Endodermal cell (in vitro differentiated cells): Measurements from ENCODE around the gene ZNF577. TPM values are rescaled to one million over a fixed set of nuclear protein-coding genes. Genes with fewer than 3 reads are reported as not detected.

Experiments used
- DNase-seq: peaks from one replicate; pipeline ENCODE4 v3.0.0-alpha.2; 2017
- H3K27ac ChIP-seq: 2 replicates; pipeline ENCODE4 v1.5.1; 2013; ENCODE audit warnings: mild to moderate bottlenecking, low read depth, low read length, moderate library complexity
- H3K27me3 ChIP-seq: 2 replicates; pipeline ENCODE4 v1.6.1; 2013; ENCODE audit warnings: mild to moderate bottlenecking, low read length, moderate library complexity; ENCODE audit not compliant: insufficient read depth, control insufficient read depth, poor library complexity, severe bottlenecking
- H3K36me3 ChIP-seq: 2 replicates; pipeline ENCODE4 v1.7.0; 2013; ENCODE audit warnings: mild to moderate bottlenecking, low read length, moderate library complexity; ENCODE audit not compliant: control insufficient read depth, insufficient read depth
- H3K4me1 ChIP-seq: one replicate; pipeline ENCODE4 v1.7.0; 2013; ENCODE audit warnings: low read length; ENCODE audit not compliant: control insufficient read depth, insufficient read depth
- H3K4me3 ChIP-seq: 2 replicates; pipeline ENCODE4 v1.5.1; 2013; ENCODE audit warnings: mild to moderate bottlenecking, low read length, moderate library complexity
- H3K9ac ChIP-seq: 2 replicates; pipeline ENCODE4 v1.6.1; 2013; ENCODE audit warnings: mild to moderate bottlenecking, low read length, moderate library complexity; ENCODE audit not compliant: poor library complexity, severe bottlenecking; ENCODE audit errors: extremely low read depth
- H3K9me3 ChIP-seq: 2 replicates; pipeline ENCODE4 v1.6.1; 2013; ENCODE audit warnings: mild to moderate bottlenecking, low read length, moderate library complexity; ENCODE audit not compliant: control insufficient read depth
- H3K27ac Mint-ChIP-seq: 2 replicates; pipeline ENCODE4 v1.8.0; 2020; ENCODE audit warnings: mixed read lengths
- H3K27me3 Mint-ChIP-seq: 2 replicates; pipeline ENCODE4 v1.8.0; 2021; ENCODE audit warnings: mild to moderate bottlenecking, mixed read lengths; ENCODE audit not compliant: insufficient read depth
- H3K36me3 Mint-ChIP-seq: 2 replicates; pipeline ENCODE4 v1.8.0; 2020; ENCODE audit warnings: low read depth, mixed read lengths
- H3K4me1 Mint-ChIP-seq: 2 replicates; pipeline ENCODE4 v1.8.0; 2020; ENCODE audit warnings: mixed read lengths
- H3K4me3 Mint-ChIP-seq: 2 replicates; pipeline ENCODE4 v1.8.0; 2020; ENCODE audit warnings: mild to moderate bottlenecking, moderate library complexity, mixed read lengths
- H3K9me3 Mint-ChIP-seq: 2 replicates; pipeline ENCODE4 v1.8.0; 2020; ENCODE audit warnings: mild to moderate bottlenecking, mixed read lengths
- CTCF ChIP-seq: fragments of 200-600 bp; sonication (generic); conservative IDR thresholded peaks from 2 replicates; pipeline ENCODE4 v1.5.0; 2021; ENCODE audit warnings: antibody characterized with exemption, mild to moderate bottlenecking
- WGBS, 2 experiments: methylation state at CpG; one replicate each; pipeline versions ENCODE4 v1.1.5 to v1.1.7; 2013; ENCODE audit warnings: missing lambda C conversion rate in 2 of 2, mixed read lengths in 1 of 2; ENCODE audit not compliant: insufficient coverage in 1 of 2, insufficient read length in 1 of 2; 5-methylcytosine and 5-hydroxymethylcytosine counted together
- total RNA-seq, 2 donors: library from RNA; stranded (reverse); fragmentation: NEBNext Ultra II Directional in 1 of 2; extraction: Animal tissue kit (Norgen Biotek cat#: 25700) in 1 of 2; gene quantifications; 2 replicates in 1 of 2; 3 replicates in 1 of 2; pipeline ENCODE4 v1.2.1, GENCODE V29; 2021

The ZNF577 gene
- total RNA-seq, 2 donors from 2014 or later: 25.8 to 31.1 TPM

- H3K4me3 Mint-ChIP-seq: peak within 1 kb of the TSS; percentile 99
- Histone ChIP-seq H3K27ac (peak within 1 kb of the TSS; percentile 92), H3K36me3 (peaks cover 35% of the 10 kb centered on the region), H3K27me3 (no peaks in the 10 kb centered on the region), H3K4me3 (peak within 1 kb of the TSS; percentile 90), H3K4me1 (no peaks in the 10 kb centered on the region), H3K9me3 (peaks cover 87% of the 10 kb centered on the region), H3K9ac (peak within 1 kb of the TSS; percentile 94)
- peak within 1 kb of the TSS; percentile 99 for H3K27ac Mint-ChIP-seq
- H3K36me3 Mint-ChIP-seq: peaks cover 58% of the 10 kb centered on the region
- peaks cover 91% of the 10 kb centered on the region for H3K9me3 Mint-ChIP-seq
- WGBS, 2 experiments: 0% methylated on average over 28 to 52 of the region's 52 CpGs
- no peaks in the 10 kb centered on the region for H3K4me1 Mint-ChIP-seq
- peak; percentile 68 for TF ChIP-seq CTCF
- H3K27me3 Mint-ChIP-seq: peaks cover 7% of the 10 kb centered on the region
- DNase-seq: peak; percentile 95
These were observed 39.3 kb upstream of the ZNF577 start, which contains the start of gene ZNF613 for GRCh38 chr19:51926784-51927741. TSS of gene ZNF613 (plus strand) at chr19:51927472. CDS start at chr19:51936221, 8,749 bp downstream.

GRCh38 chr19:51926426-51926783, 38.7 kb upstream of the ZNF577 start:
- peaks cover 7% of the 10 kb centered on the region for H3K27me3 Mint-ChIP-seq
- DNase-seq: no peak
- H3K4me3 ChIP-seq: peak overlapping the region; percentile 90
- H3K9ac ChIP-seq: peak overlapping the region; percentile 94
- peaks cover 58% of the 10 kb centered on the region for H3K36me3 Mint-ChIP-seq
- peak overlapping the region; percentile 99 for H3K27ac Mint-ChIP-seq
- peak overlapping the region; percentile 99 for H3K4me3 Mint-ChIP-seq
- H3K36me3 ChIP-seq: peaks cover 29% of the 10 kb centered on the region
- H3K9me3 Mint-ChIP-seq: peaks cover 91% of the 10 kb centered on the region
- 28 to 38% methylated on average over 11 of the region's 11 CpGs for WGBS, 2 experiments
- TF ChIP-seq CTCF: no peak
- no peaks in the 10 kb centered on the region for H3K27me3 ChIP-seq
- H3K27ac ChIP-seq: no peak overlapping the region
- H3K4me1 ChIP-seq: no peaks in the 10 kb centered on the region
- H3K4me1 Mint-ChIP-seq: no peaks in the 10 kb centered on the region
- H3K9me3 ChIP-seq: peaks cover 87% of the 10 kb centered on the region

GRCh38 chr19:51921949-51922348, 34.2 kb upstream of the ZNF577 start:
- 88 to 92% methylated on average over 7 to 8 of the region's 8 CpGs for WGBS, 2 experiments

More at GRCh38 chr19:51921949-51922348, 34.2 kb upstream of the ZNF577 start:
- Histone ChIP-seq H3K4me3 (peak overlapping the region; percentile 60), H3K27me3 (no peaks in the 10 kb centered on the region), H3K27ac (no peak overlapping the region), H3K9me3 (peaks cover 93% of the 10 kb centered on the region), H3K4me1 (no peaks in the 10 kb centered on the region), H3K9ac (no peak overlapping the region), H3K36me3 (no peaks in the 10 kb centered on the region)
- H3K27me3 Mint-ChIP-seq: peaks cover 6% of the 10 kb centered on the region
- H3K4me1 Mint-ChIP-seq: no peaks in the 10 kb centered on the region
- no peak overlapping the region for H3K4me3 Mint-ChIP-seq
- H3K27ac Mint-ChIP-seq: no peak overlapping the region
- peaks cover 93% of the 10 kb centered on the region for H3K9me3 Mint-ChIP-seq
- no peak for TF ChIP-seq CTCF
- DNase-seq: peak; percentile 49
- H3K36me3 Mint-ChIP-seq: peaks cover 25% of the 10 kb centered on the region
